HG02798 (cell line): ENCODE data around the gene TBC1D22A.

Experiments
- ATAC-seq: cut with Tn5 transposase; IDR thresholded peaks from one replicate; pipeline ENCODE4 v1.9.1; 2021; ENCODE audit warnings: mild to moderate bottlenecking; ENCODE audit not compliant: unreplicated experiment, poor library complexity

TBC1D22A gene

DNA sequence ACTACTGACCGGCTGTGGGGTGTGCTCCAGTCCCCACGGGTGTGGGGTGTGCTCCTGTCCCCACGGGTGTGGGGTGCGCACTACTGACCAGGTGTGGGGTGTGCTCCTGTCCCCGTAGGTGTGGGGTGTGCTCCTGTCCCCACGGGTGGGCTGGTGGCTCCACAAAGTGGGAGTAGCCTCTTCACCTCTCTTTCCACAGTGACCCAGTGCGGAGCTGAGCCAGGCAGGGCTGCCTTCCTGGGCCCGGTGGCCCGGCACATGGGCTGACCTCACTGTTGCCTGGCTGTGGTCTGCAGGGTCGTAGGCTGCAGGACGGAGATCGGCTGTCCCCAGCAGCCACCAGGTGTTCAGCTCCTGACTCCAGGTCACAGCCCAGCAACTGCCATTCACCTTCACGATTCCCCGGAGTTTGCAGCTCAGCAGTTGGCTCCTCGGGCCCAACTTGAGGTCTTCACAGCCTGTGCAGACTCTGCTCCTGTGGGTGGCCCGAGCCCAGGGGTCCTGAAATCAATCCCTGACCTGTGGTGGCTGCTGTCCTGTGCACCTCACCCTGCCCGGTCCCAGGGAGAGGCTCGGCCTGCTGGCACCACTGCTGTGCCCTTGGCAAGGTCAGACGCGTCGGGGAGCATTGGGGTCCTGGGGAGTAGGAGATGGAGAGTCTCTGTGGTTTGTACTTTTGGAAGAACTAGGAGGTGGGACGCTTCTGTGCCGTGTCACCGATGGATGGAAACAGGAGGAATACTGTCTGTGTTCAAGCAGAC lies 414.3 kb downstream of the TBC1D22A start:
- no peak for ATAC-seq

DNA sequence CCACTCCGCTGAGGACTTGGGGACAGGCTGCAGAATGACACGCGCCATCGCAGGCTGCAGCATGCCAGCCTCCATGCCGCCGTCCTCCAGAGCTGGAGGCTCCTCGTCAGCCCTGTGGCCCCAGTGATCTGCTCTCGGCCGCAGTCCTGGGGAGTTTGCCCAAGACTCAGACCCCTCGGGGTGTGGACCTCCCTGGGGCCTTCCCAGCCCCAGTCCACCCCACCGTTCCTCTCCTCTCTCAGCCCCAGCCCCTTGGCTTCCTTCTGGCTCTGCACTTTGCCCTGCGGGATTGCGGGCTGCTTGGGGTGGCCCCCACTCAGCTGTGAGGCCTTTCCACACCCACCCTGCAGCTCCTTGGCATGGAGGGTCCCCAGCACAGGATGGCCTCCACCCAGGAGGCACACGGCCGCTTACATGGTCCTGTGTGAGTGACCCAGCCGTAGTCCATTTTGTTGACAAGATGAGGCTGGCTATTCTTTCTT lies 414.9 kb downstream of the TBC1D22A start:
- no peak for ATAC-seq

DNA sequence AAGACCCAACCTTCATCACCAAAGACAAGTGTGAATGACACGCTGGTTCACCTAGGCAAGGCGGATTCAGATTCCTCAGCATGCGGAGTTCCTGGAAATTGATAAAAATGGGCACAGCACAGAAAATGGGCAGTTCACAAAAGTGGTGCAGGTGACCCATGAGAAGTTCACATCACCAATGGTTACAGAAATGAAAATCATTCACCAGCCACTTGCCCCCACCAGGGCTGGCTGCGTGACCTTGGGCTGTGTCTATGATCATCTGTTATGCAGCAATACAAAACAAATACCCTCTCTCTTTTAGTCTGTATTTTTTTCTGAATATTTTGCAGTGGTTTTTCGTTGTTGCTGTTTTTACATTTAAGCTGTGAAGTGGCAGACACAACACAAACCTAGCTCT lies 415.9 kb downstream of the TBC1D22A start:
- ATAC-seq = no peak

GRCh38 chr22:47180796-47181195 lies 418.3 kb downstream of the TBC1D22A start:
- no peak for ATAC-seq

- no peak for ATAC-seq
Observed at GRCh38 chr22:47187176-47187957, 424.9 kb downstream of the TBC1D22A start.

GRCh38 chr22:47188261-47189055 lies 426.0 kb downstream of the TBC1D22A start:
- ATAC-seq = no peak

- ATAC-seq = no peak
Observed at GRCh38 chr22:47189056-47189916, 426.8 kb downstream of the TBC1D22A start.

DNA sequence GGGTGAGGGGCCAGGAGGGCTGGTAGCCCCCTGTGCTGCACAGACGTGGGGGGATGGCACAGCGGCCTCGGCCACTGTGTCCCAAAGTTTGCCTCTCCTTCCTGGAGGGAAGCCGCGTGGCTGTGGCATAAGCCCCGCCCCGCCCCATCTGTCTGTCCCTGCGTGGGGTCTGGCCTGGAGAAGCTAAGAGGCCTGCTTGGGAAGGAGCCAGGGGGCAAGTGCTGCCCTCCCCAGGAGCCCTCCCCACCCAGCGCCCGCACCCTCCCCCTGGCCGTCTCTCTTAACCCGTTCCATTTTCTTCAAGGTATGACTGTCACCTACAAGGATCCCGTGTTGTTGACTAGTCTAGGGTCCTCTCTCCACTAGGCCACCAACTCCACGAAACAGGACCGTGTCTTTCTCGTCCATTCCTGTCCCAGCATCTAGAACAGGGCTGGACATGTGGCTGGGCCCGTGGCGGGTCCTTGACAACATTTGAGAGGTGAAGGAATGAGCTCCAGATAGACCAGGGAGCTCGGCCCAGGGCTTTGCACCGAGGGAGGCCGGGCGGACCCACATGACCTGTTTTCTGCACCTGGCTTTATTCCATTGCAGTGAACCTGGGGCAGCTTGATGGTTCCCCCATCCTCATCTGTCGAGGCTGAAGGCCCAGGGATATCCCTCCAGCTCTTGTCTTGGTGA lies 428.0 kb downstream of the TBC1D22A start:
- ATAC-seq = no peak

DNA sequence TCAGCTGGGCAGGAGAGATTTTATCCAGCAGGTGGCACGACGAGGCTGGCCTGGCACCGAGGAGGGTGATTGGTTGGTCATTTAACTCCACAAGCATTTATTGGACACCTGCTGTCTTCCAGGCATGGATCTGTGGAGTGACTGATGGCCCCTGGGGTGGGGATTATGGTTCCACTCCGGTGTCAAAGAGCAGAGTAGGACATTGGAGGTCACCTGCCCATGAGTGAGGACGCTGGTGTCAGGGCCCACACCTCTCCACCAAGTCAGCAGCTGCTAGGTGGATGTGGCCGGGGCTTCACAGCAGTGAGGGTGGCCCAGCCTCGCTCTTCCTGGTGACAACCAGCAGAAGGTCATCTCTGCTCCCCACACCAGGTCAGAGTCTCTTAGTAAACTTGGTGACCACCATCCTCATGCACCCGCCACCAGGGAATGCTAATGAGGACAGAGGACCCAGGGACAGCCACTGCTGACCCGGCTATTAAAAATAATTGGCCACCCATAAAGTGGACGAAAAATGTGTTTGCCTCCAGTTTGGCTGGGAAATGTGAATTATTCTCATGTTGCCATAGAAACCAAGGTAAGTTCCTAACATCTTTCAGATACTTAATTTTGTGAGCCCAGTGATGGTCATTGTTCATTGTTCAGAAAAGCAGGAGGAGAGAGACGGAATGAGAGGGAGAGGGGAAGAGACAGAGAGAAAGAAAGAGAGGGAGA lies 428.7 kb downstream of the TBC1D22A start:
- no peak for ATAC-seq

DNA sequence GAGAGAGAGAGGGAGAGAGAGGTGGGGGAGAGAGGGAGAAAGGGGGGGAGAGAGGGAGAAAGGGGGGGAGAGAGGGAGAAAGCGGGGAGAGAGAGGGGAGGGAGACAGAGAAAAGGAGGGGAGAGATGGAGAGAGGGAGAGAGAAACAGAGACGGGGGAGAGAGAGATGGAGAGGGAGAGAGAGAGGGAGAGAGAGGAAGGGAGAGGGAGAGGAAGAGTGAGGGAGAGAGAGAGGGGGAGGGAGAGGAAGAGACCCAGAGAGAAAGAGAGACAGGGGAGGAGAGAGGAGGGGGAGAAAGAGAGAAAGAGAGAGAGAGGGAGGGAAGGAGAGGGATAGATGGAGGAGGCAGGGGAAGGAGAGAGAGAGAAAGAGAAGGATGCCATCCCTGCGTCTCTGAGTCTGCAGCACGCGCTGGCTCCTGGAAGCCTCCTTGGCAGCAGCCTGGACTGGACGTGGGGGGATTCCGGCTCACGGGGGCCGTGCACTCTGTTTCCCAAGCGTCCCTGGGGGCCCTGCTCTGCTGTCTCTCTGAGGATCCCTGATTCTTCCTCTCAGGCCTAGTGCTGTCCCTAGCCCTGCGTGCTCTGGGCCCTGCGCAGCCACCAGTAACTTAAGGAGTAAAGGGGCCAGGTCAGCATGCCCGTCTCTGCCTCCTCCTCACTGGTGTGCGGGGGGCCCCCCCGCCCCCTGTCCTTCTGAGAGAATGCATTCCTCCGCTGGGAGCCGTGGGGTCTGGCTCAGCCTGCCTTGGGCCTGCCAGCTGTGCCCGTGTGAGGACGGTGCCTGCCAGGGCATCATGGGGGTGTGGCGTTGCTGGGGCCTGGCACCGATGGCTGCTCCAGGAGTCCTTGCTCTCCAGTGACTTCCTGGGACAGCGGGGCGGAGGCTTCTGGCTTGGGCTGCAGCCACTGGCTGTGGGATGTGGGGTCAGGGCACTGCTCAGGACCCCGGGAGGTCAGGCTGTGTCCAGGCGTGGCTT lies 429.5 kb downstream of the TBC1D22A start:
- ATAC-seq = no peak

DNA sequence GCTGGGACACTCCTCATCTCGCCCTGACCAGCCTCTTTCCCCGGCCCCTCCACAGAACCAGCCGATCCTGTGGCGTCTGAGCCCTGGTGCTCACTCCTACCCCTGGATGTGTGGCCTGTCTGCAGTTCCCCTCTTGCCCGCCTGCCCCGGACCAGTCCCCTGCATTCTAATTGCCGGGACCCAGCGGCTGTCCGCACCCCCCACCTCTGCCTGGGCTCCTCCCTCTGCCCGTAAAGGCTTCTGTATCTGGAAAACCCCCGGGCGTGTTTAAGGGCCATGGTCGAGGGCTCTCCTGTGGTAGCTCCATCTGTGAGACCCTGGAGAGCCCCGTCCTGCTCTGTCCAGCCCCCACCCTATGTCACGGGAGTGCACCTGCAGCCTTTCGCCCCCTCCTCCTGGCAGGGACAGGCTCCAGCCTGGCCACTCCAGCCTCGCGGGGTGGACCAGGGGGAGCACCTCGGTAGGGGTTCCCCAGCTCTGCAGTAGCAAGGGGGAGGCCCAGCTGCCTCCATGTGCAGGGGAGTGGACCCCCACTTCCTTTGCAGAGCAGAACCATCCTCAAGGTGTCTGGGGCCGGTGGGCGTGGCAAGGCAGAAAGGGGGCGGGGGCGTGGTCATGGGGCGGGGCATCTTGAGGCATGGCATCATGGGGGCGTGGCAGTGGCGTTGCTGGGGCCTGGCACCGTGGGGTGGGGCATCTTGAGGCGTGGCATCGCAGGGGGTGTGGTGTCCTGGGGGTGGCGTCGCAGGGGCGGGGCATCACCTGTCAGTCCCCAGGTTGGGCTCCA lies 430.4 kb downstream of the TBC1D22A start:
- no peak for ATAC-seq

- ATAC-seq = no peak
Observed at GRCh38 chr22:47193606-47194329, 431.3 kb downstream of the TBC1D22A start.

DNA sequence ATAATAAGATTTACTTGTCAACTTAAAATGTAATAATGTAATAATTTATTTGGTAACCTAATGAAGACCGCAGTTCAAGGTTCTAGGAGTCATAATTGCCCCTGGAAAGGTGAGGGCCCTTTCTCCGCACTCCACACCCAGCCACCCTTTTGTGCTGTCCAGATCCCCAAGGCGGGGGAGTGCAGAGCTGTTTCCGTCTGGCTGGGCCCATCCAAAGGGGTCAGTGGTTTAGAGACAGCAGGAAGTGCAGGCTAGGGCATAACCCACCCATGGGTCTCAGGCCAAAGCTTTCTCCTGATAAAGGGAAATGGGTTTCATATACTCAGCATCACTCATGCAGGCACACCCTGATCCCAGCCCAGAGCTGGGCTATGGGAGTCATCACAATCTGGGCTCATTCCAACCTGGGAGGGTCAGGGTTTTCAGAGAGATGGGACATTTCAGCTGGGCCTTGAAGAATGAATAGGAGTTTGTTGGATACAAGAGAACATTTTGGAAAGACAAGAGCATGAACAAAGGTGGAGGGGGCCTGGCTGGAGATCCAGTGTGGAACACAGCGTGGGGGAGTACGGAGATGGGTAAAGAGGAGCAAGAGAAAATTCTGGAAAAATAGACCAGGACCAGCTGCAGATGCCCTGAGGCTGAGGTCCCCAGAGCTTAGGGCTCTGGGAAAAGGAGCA lies 432.2 kb downstream of the TBC1D22A start:
- no peak for ATAC-seq

- no peak for ATAC-seq
Observed at GRCh38 chr22:47195156-47195483, 432.7 kb downstream of the TBC1D22A start.

GRCh38 chr22:47195484-47196165 lies 433.2 kb downstream of the TBC1D22A start:
- ATAC-seq = no peak
